GM21447 (cell line): Measurements from ENCODE around the gene SLC25A44.
A peak's percentile ranks its signal among the peaks of the same experiment; 100 is the strongest.
"Not testable (repeated sequence)": the region's sequence is repeated elsewhere in the genome, so short reads cannot be mapped to it uniquely, and the experiment has no call there.

ENCODE experiments used
- ATAC-seq: cut with Tn5 transposase; IDR thresholded peaks from one replicate; pipeline ENCODE4 v1.9.1; 2021; ENCODE audit not compliant: unreplicated experiment

Gene SLC25A44

GRCh38 chr1:156200044-156200443 lies 6.1 kb downstream of the SLC25A44 start:
- ATAC-seq = no peak

- ATAC-seq = no peak
Observed at GRCh38 chr1:156203331-156203730, 9.4 kb downstream of the SLC25A44 start.

- ATAC-seq = no peak
Observed at GRCh38 chr1:156204686-156205085, 10.8 kb downstream of the SLC25A44 start.

GRCh38 chr1:156211243-156211642 lies 17.3 kb downstream of the SLC25A44 start:
- no peak for ATAC-seq

- no peak for ATAC-seq
Observed at GRCh38 chr1:156212130-156212529, 18.2 kb downstream of the SLC25A44 start.

GRCh38 chr1:156212833-156213643 lies 19.1 kb downstream of the SLC25A44 start, which contains the start of gene PMF1:
Gene PMF1 (plus strand): TSS chr1:156213007. CDS start chr1:156213016, 9 bp downstream.
- ATAC-seq = peak; percentile 87

- ATAC-seq = no peak
Observed at GRCh38 chr1:156213644-156213966, 19.7 kb downstream of the SLC25A44 start.

- ATAC-seq = no peak
Observed at GRCh38 chr1:156214024-156214748, 20.3 kb downstream of the SLC25A44 start.

- not testable (repeated sequence) for ATAC-seq
Observed at GRCh38 chr1:156216361-156217086, 22.6 kb downstream of the SLC25A44 start.

- no peak for ATAC-seq
Observed at GRCh38 chr1:156217871-156218270, 24.0 kb downstream of the SLC25A44 start.

- no peak for ATAC-seq
Observed at GRCh38 chr1:156220226-156220625, 26.3 kb downstream of the SLC25A44 start.

GRCh38 chr1:156221986-156222692 lies 28.2 kb downstream of the SLC25A44 start:
- no peak for ATAC-seq

GRCh38 chr1:156225677-156226014 lies 31.7 kb downstream of the SLC25A44 start:
- peak; percentile 3 for ATAC-seq

- ATAC-seq = peak; percentile 62
Observed at GRCh38 chr1:156226116-156226538, 32.2 kb downstream of the SLC25A44 start.

- no peak for ATAC-seq
Observed at GRCh38 chr1:156226782-156227181, 32.9 kb downstream of the SLC25A44 start.

GRCh38 chr1:156228501-156228900 lies 34.6 kb downstream of the SLC25A44 start:
- no peak for ATAC-seq

- no peak for ATAC-seq
Observed at GRCh38 chr1:156229809-156230472, 36.0 kb downstream of the SLC25A44 start.

GRCh38 chr1:156230473-156230837 lies 36.6 kb downstream of the SLC25A44 start:
- no peak for ATAC-seq

- no peak for ATAC-seq
Observed at GRCh38 chr1:156232201-156232894, 38.4 kb downstream of the SLC25A44 start.
